GM21390 (cell line): ENCODE data around the gene TBC1D2B.

Experiments
- ATAC-seq: cut with Tn5 transposase; IDR thresholded peaks from one replicate; pipeline ENCODE4 v1.9.1; 2021; ENCODE audit not compliant: unreplicated experiment

The TBC1D2B gene

DNA sequence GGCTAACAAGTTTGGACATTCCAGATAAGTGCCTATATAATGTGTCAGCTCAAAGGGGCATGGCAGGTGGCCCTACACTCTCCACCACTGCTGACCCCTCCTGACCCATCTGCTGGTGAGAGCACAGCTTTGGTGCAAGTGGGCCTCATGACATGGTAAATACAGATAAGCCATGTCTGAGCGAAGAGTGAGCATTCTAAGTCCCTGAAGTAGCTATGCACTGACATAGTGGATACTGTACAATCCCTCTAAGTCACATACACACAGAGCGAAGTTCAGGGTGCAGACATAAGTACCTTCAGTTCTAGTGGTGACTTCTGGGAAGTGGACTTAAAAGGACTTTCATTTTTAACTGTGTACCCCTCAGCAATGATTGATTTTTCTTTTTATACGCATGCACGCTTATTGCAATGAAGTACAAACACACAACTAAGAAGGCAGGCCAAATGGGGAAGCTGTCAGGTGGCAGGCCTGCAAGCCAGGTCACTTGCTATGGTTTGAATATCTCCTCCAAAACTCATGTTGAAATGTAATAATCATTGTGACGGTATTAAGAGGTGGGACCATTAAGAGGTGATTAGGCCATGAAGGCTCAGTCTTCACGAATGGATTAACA is 41.5 kb downstream of the TBC1D2B start:
- ATAC-seq = no peak

DNA sequence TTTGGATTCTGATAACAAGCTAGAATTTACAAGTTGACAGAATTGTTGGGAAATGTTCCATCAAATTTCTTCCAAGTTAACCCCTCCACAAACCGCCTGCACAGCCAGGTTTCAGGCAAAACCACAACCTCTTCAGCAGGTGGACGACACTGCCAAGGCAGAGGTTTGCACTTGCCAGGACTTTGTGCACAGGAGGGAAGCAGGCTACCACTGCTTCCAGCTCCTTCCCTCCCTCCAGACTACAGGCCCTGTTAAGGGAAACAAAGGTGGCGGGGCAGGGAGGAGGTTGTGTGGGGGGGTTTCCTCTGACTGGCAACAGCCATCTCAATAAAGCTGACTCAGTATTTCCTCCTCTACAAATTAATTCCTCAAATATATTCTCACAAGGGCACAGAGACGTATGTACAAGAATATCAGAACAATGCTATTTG is 42.2 kb downstream of the TBC1D2B start:
- ATAC-seq = no peak

GRCh38 chr15:78034495-78035191 is 42.9 kb downstream of the TBC1D2B start:
- ATAC-seq = peak; percentile 75

GRCh38 chr15:78033864-78034263 is 43.6 kb downstream of the TBC1D2B start:
- no peak for ATAC-seq

- no peak for ATAC-seq
Measured at GRCh38 chr15:78032671-78033070, 44.8 kb downstream of the TBC1D2B start.

- no peak for ATAC-seq
Measured at GRCh38 chr15:78024883-78025282, 52.6 kb downstream of the TBC1D2B start.

GRCh38 chr15:78024519-78024870 is 53.0 kb downstream of the TBC1D2B start:
- no peak for ATAC-seq

DNA sequence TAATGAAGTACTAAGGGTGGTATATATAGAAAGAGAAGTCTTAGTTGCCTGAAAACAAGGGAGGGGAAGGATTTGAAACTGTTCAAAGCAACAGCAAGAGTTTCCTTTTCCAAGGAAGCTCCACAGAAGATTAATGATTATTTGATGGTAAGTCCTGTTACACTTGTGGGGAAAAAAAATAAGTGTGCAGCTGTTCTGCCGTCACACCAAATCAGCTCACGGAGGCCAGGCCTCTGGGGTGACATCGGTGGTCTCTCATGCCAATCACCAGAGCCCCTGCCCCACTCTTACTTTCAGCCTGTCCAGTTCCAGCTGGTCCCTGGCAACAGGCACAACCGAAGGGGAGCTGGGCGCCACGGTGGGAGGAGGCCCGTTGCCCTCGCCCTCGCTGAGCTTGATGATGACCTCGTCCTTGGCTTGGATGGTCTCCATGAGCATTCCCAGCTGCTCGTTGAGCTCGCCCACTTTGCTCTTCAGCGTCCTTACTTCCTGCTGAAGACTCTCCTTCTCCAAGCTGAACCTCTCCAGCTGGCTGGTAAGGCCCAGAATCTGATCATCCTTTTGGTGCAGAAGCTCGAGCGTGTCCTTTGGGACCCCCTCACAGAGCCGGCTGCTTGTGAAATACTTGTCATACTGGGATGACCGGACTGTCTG is 53.5 kb downstream of the TBC1D2B start:
- ATAC-seq = no peak

DNA sequence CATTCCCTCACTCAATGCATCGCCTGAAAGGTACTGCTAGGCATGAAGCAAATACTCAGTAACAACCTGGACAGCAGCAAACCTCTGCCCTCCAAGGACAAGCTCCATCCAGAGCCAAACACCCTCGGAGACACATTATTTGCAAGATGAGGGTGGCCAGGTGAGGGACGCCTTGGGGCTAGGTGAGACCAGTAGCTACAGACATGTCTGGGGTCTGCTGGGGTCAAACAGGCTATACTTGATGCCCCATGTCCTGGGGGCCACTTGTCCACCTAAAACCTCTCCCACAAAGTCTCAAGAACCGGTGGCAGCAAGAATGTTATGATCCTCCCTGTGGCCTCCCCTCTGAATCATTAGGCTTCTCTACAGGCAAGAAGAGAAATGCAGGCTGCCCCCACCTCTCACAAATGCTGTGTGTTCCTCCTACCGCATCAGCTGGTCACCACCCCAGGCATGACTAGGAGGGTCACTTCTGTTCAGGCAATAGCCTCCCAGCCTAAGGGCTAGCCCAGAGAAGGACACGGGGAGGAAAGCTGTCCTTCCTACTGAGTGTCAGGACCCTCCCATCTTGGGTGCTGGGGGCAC is 54.3 kb downstream of the TBC1D2B start:
- ATAC-seq = no peak

- no peak for ATAC-seq
Measured at GRCh38 chr15:78021761-78022160, 55.8 kb downstream of the TBC1D2B start.

DNA sequence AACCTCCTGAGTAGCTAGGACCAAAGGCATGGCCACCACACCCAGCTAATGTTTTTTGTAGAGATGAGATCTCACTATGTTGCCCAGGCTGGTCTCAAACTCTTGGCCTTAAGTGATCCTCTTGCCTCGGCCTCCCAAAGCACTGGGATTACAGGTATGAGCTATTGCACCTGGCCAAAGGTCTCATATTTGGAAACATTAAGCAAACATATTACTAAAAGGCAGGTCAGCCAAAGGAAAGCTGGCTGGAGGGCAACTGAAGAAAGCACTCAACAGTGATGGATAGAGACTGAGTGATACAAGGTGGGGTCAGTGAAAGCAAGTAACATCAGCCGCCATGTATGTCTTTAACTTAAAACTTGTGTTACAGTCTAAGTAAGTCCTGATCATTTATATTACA is 57.5 kb downstream of the TBC1D2B start:
- ATAC-seq = no peak

DNA sequence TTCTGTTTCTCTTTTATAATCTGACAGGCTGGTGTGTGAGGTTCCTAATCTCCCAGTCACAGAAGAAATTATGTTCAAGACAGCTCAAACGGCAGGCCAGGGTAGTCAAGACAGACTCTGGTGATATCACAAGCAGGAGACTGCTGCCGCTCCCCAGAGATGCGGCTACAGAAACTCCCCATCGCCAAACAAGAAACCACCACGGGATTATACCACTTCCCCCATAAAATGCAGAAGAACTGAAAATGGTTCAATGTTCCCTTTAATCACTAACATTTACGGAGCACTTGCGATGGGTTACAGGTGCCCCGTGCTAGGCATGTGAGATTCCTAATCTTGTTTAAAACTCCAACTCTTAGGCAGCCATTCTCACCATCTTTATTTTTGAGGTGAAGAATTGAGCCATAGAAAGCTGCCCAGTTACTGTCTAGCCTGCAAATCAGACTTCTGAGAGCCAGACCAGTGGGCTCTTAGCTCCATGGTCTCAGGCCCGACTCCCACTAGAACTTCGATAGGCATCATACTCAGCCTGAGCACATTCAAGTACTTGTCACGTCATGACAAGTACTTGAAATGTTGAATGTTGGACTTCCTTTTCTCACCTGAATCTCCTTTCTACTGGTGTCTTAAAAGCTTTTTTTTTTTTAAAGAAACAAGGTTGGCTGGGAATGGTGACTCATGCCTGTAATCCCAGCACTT is 58.4 kb downstream of the TBC1D2B start:
- ATAC-seq = no peak

DNA sequence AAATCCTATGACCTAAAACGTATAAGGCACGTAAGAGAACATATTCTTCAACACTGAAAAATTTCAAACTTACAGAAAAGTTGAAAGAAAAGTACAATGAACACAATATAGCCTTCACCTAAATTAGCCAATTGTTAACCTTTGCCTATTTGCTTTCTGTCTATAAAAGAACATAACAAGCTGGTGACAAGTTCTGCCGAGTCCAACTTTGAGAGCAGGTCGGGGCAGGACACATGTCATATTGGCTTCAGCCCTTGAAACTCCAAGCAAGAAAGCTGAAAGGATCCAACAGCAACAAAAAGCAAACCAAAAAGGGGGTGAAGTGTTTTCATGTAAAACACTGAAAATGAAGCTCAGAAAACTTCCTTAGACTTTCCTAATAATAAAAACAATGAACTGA is 59.1 kb downstream of the TBC1D2B start:
- no peak for ATAC-seq

DNA sequence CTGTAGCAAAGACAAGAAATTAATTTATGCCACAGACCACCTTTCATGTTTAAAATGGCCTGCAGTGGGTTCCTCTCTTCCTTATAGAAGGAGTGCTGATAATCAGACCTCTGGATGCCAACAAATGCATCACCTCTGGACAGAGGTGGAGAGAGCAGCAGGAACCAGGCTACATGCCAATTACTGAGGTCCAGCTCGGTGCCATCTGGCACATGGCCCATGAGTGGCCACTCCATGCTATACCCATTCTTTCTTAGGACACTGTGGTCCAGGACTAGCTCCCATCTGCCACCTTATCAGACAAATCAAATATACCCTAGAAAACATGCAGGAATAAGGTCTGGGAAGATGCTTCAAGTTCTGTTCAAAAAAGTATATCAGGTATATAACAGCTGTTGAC is 60.7 kb downstream of the TBC1D2B start:
- ATAC-seq = no peak

DNA sequence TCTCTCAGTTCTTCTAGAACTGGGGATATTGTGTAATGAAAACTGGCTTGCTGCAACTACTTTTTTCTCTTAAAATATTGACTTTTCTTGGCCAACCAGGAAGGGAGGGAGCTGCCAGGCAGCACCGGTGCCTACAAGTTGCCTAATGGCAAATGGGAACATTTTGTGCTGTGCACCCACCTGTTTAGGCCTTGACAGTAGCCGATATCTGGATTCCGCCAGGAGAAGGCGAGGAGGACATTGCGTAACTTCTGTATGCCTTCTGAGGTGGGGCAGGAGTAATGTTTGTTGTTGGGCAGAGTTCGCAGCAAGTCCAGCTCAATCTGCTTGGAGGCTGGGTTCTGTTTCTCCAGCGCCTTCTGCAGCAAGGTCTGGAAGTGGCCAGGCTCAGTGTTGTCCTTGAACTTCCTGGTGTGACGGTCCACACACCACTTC is 64.9 kb downstream of the TBC1D2B start:
- no peak for ATAC-seq

DNA sequence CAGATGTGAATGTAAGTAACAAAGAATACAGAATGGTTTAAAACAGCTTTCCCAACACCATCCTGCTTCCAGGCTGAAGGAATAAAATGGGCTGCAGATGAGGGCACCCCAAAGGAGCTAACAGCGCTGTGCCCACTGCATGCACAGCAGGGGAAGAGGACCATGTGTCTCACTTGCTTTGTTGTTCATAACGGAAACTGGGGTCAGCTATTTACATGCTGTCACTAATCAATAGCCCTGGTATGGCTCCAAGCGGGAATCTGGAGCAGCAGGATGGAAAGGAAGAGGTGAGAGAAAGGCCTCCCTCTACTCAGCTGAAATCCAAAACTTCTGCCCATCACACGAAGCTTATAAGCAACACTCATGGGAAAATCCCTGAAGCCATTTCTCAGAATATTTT is 67.4 kb downstream of the TBC1D2B start:
- no peak for ATAC-seq

- ATAC-seq = no peak
Measured at GRCh38 chr15:78007964-78008886, 69.3 kb downstream of the TBC1D2B start.

GRCh38 chr15:78007211-78007931 is 70.1 kb downstream of the TBC1D2B start:
- ATAC-seq = no peak

DNA sequence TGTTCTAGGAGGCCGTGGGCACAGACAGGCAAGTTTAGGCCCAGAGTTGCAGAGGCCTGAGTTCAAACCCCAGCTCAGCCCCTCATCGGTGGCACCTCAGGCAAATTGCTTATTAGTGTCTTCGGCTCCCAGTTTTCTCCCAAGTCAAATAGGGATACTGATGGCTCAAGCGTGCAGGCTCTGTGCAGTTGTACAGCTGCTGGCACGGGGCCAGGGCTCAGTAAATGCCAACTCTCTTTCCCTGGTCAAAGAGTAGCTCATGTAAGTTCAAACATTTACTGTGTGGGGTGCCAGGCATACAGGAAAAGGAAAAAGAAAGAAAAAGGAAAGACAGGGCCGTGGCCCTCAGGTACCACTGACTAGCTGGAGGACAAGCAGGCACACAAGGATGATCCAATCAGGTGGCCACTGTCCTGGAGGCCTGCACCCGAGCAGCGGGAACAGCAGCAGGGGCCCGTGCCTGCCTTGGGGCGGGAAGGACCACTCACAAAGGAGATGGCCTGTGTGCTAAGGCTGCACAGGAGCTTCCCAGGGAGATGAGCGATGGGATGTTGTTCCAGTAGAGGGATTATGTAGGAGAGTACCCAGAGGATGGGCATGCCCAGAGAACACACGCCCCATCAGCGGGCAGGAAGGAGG is 70.8 kb downstream of the TBC1D2B start:
- no peak for ATAC-seq
